Ishikawa (cell line): ENCODE results near the gene LPP.

Source experiments
- CEBPB ChIP-seq: IDR thresholded peaks from 2 replicates; pipeline ENCODE4 v1.6.1; 2012
- CREB1 ChIP-seq: IDR thresholded peaks from 2 replicates; pipeline ENCODE4 v1.6.1; 2012; ENCODE audit warnings: low read depth
- EGR1 ChIP-seq: IDR thresholded peaks from 2 replicates; pipeline ENCODE4 v1.6.1; 2012
- EP300 ChIP-seq: IDR thresholded peaks from 2 replicates; pipeline ENCODE4 v1.6.1; 2012; ENCODE audit warnings: borderline replicate concordance
- FOXM1 ChIP-seq: IDR thresholded peaks from 2 replicates; pipeline ENCODE4 v1.6.1; 2012; ENCODE audit warnings: low read depth, borderline replicate concordance
- MAX ChIP-seq: IDR thresholded peaks from 2 replicates; pipeline ENCODE4 v1.6.1; 2012
- NFIC ChIP-seq: IDR thresholded peaks from 2 replicates; pipeline ENCODE4 v1.6.1; 2012
- RAD21 ChIP-seq: IDR thresholded peaks from 2 replicates; pipeline ENCODE4 v1.6.1; 2012; ENCODE audit warnings: low read depth
- REST ChIP-seq: IDR thresholded peaks from 2 replicates; pipeline ENCODE4 v1.6.1; 2012; ENCODE audit warnings: low read depth, mild to moderate bottlenecking
- TAF1 ChIP-seq: IDR thresholded peaks from 2 replicates; pipeline ENCODE4 v1.6.1; 2012; ENCODE audit warnings: low read depth, mild to moderate bottlenecking
- TCF12 ChIP-seq: IDR thresholded peaks from 2 replicates; pipeline ENCODE4 v1.6.1; 2012; ENCODE audit warnings: low read depth
- TEAD4 ChIP-seq: IDR thresholded peaks from 2 replicates; pipeline ENCODE4 v1.6.1; 2012
- USF1 ChIP-seq: IDR thresholded peaks from 2 replicates; pipeline ENCODE4 v1.6.1; 2012
- YY1 ChIP-seq: IDR thresholded peaks from 2 replicates; pipeline ENCODE4 v1.6.1; 2012; ENCODE audit warnings: low read depth
- ZBTB7A ChIP-seq: IDR thresholded peaks from 2 replicates; pipeline ENCODE4 v1.6.1; 2012; ENCODE audit warnings: low read depth

Gene LPP

GRCh38 chr3:188383748-188384147, 229.8 kb downstream of the LPP start:
- TF ChIP-seq EGR1 (no peak), EP300 (no peak), TAF1 (no peak), FOXM1 (no peak), TCF12 (no peak), CREB1 (no peak), RAD21 (no peak), REST (no peak), USF1 (no peak), CEBPB (no peak), ZBTB7A (no peak), NFIC (no peak), YY1 (no peak), TEAD4 (no peak), MAX (no peak)

- TF ChIP-seq TCF12 (no peak), CREB1 (no peak), TEAD4 (no peak), EP300 (no peak), USF1 (no peak), EGR1 (no peak), CEBPB (no peak), RAD21 (no peak), ZBTB7A (no peak), REST (no peak), YY1 (no peak), NFIC (no peak), FOXM1 (no peak), MAX (no peak), TAF1 (no peak)
Measured at GRCh38 chr3:188385295-188385694, 231.3 kb downstream of the LPP start.

- TF ChIP-seq TEAD4 (no peak), USF1 (no peak)
Measured at GRCh38 chr3:188389711-188390342, 235.9 kb downstream of the LPP start.

- TF ChIP-seq CREB1 (no peak), TAF1 (no peak), FOXM1 (no peak), USF1 (no peak), TCF12 (no peak), ZBTB7A (no peak), EGR1 (no peak), CEBPB (no peak), MAX (no peak), REST (no peak), YY1 (no peak), NFIC (no peak), EP300 (no peak), TEAD4 (no peak), RAD21 (no peak)
Measured at GRCh38 chr3:188390343-188390718, 236.4 kb downstream of the LPP start.
